Measurements from ENCODE around the gene EML2.
"Not testable (repeated sequence)": the region's sequence is repeated elsewhere in the genome, so short reads cannot be mapped to it uniquely, and the experiment has no call there.

EML2 gene, protein sequence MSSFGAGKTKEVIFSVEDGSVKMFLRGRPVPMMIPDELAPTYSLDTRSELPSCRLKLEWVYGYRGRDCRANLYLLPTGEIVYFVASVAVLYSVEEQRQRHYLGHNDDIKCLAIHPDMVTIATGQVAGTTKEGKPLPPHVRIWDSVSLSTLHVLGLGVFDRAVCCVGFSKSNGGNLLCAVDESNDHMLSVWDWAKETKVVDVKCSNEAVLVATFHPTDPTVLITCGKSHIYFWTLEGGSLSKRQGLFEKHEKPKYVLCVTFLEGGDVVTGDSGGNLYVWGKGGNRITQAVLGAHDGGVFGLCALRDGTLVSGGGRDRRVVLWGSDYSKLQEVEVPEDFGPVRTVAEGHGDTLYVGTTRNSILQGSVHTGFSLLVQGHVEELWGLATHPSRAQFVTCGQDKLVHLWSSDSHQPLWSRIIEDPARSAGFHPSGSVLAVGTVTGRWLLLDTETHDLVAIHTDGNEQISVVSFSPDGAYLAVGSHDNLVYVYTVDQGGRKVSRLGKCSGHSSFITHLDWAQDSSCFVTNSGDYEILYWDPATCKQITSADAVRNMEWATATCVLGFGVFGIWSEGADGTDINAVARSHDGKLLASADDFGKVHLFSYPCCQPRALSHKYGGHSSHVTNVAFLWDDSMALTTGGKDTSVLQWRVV
- 45.0 to 56.1 reads per million in 2 donors for total RNA-seq

DNA sequence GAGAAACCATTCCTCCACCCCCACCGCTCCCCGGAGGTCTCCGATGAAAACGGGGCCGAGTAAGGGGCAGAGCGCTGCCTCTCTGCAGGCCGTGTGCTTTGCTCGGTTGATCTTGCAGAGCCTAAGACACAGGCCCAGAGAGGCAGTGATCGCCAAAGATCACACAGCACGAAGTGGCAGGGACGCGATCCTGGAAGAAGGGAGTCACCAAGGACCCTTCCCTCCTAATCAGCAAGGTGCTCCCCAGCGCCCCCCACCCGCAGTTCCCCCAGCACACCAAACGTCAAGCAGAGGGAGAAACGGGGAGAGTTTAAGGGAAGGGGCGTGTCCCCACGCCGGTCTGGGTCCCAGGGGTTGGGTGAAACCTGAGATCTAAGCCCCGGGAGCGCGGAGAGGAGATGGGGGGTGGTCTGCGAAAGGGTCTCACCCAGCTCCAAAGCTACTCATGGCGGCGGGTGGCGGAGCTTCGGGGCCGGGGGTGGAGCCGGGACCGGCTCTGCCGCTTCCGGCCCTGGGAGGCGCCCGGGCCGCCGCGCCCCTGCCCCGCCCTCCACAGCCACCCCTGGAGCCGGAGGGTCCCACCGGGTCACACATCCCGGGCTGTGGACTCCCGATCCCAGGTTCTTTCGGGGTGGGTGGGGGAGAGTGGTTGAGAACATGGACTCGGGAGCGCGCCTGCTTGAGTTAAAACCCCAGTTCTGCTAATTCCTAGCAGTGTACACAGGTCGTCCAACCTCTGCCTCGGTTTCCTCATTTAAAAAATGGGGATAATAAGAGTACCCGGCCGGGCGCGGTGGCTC lies at the start of gene EML2:
Gene EML2 (minus strand): TSS at position 468 of the 800 bp plus-strand sequence. CDS start 21 bp downstream, at position 447.
- DNase-seq, result peak; percentile 28

DNA sequence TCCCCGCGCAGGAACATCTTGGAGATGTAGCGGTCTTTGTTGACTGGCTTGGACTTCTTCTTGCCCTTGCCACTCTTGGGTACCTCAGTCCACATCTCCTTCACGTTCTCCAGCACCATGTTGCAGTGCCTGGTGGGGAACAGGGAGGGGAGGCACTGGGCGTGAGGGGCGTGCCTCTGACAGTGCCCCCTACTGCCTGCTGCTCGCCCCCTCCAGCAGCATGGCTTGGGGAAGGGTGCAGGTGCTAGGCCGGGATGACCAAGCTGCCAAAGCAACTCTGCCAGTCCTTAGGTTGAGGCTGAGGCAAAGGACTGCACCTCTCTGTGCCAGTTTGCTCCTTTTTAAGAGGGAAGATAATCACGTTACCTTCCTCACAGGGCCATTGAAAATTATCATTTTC lies 48.4 kb upstream of the EML2 start:
- DNase-seq, result no peak

DNA sequence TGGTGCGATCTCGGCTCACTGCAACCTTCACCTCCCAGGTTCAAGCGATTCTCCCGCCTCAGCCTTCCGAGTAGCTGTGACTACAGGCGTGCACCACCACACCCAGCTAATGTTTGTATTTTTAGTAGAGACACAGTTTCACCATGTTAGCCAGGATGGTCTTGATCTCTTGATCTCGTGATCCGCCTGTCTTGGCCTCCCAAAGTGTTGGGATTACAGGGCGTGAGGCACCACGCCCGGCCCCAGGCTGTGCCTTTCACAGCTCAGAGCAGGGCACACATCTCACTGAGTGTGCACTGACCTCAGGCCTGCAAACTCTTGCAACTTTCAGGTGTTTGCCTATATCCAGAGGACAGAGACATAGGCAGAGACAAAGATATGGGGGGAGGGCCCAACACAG lies 45.8 kb upstream of the EML2 start:
- not testable (repeated sequence) for DNase-seq

DNA sequence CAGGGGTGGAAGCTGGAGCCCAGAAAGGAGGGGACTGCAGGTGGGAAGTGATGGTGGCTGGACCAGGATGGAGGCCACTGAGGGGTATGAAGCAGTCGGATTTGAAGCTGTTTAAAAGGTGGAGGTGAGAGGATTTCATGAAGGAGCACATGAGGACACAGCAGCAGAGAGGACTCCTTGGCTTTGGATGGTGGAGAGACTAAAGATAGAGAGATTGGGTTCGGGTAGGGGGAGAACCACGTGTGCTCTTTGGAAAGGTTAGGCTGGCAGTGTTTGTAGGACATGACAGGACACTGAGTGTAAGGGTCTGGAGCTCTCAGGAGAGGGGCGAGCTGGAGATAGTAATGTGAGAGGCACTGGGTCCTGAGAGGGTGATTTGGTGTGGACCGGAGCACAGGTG lies 43.7 kb upstream of the EML2 start:
- DNase-seq, result no peak

DNA sequence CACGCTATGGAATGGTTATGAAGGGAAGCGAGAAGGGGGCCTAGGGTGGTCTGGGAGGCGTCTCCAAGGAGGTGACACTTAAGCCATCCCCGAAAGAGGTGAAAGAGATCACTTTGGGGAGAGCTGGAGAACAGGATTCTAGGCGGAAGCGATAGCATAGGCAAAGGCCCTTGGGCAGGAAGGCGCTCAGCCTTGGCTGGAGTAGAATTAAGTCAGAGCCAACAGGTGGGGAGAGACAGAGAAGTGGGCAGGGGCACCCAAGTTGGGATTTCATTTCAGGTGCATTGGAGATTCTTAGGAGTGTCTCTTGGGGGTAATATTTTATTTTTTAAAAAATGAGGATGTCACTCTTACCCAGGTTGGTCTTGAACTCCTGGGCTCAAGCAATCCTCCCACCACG lies 42.9 kb upstream of the EML2 start:
- DNase-seq, result no peak

DNA sequence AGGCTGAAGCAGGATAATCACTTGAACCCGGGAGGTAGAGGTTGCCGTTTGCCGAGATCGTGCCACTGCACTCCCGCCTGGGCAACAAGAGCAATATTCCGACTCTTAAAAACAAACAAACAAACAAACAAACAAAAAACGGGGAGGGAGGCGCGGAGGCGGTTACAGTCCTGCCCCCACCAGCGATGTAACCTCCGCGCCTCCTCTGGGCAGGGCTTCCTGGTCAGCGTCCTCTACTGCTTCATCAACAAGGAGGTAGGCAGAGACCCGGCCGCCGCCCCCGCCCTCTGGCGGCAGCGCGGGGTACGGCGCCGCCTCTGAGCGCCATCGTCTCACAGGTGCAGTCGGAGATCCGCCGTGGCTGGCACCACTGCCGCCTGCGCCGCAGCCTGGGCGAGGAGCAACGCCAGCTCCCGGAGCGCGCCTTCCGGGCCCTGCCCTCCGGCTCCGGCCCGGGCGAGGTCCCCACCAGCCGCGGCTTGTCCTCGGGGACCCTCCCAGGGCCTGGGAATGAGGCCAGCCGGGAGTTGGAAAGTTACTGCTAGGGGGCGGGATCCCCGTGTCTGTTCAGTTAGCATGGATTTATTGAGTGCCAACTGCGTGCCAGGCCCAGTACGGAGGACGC lies 42.3 kb upstream of the EML2 start:
- peak; percentile 78 for DNase-seq

DNA sequence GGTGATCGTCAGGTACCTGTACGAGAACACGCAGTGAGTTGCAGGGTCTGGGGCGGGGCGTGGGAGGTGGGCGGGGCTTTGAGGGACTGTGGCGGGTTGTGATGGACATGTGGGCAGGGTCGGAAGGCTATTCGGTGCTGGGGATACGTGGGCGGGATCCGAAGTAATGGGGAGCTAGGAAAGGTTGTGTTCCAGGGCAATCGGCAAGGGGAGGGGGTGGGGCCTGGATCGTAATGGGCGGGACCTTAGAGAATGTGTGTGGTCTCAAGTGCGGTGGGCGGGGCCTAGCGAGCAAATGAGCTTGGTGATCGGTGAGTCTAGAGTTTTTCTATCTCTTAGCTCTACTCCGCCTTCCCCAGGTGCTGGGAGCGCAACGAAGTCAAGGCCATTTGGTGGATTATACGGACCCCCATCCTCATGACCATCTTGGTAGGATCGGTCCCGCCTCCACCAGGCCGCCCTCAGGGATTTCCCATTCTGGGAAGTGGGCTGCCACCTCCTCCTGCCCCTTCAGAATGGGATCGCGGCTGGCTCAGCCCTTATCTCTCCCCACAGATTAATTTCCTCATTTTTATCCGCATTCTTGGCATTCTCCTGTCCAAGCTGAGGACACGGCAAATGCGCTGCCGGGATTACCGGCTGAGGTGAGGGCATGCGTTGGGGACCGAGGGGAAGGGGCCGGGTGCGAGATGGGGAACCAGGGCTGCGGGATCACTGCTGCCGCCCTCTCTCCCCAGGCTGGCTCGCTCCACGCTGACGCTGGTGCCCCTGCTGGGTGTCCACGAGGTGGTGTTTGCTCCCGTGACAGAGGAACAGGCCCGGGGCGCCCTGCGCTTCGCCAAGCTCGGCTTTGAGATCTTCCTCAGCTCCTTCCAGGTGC lies 38.4 kb upstream of the EML2 start:
- DNase-seq, result peak; percentile 51

DNA sequence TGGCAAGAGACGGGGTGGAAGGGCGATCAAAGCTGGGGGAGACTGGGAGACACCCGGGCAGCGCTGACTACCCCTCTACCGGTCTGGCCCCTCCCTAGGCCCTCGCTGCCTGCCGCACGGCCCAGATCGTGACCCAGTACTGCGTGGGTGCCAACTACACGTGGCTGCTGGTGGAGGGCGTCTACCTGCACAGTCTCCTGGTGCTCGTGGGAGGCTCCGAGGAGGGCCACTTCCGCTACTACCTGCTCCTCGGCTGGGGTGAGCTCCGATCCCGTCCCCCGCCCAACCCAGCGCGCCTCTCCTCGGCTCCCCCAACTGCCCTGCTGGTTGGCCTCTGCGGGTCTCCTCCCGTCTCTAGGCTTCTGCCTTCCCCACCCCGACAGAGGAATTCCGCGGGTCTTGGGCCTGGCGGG lies 37.7 kb upstream of the EML2 start:
- no peak for DNase-seq

DNA sequence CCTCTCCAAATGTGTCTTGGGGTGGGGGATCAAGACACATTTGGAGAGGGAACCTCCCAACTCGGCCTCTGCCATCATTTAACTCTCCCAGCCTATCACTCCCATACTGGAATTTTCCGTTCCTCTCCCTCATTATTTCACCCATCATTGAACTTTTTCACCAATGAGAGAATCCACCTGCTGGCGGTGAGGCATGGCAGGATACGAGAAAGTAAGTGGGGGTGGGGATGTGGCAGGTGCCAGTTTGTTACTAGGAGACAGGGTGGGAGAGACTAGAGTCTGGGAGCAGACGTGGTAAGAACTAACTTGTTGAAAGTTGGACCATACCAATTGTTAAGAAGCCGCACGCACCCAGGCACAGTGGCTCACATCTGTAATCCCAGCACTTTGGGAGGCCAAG lies 35.7 kb upstream of the EML2 start:
- no peak for DNase-seq

DNA sequence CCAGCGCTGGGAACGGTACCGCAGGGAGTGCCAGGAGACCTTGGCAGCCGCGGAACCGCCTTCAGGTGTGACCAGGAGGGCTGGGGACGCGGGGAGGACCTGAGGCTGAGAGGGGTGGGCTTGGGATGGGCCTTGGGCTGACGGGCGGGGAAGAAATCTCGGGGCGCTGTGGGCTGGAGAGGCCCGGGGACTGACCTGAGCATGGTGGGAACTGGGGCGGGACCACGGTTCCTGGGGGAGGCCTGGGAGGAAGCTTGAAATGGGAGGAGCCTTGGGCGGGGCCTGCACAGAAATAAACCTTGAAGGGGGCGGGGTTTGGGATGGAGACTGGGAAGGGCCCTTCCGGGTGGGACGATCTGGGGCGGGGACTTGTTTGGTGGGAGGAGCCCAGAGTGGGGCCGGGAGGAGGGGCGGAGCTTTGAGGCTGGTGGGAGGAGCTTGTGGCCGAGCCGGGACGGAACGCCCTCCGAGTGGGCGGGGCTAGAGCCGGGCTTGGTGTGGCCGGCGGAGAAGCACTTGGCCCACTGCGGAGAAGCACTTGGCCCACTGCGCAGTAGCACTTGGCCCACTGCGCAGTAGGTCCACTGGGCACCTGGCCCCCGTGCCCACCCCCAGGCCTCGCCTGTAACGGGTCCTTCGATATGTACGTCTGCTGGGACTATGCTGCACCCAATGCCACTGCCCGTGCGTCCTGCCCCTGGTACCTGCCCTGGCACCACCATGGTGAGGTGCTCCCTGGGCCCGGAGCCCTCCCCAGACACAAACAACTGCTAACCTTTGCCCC lies 31.7 kb upstream of the EML2 start:
- DNase-seq, result no peak

DNA sequence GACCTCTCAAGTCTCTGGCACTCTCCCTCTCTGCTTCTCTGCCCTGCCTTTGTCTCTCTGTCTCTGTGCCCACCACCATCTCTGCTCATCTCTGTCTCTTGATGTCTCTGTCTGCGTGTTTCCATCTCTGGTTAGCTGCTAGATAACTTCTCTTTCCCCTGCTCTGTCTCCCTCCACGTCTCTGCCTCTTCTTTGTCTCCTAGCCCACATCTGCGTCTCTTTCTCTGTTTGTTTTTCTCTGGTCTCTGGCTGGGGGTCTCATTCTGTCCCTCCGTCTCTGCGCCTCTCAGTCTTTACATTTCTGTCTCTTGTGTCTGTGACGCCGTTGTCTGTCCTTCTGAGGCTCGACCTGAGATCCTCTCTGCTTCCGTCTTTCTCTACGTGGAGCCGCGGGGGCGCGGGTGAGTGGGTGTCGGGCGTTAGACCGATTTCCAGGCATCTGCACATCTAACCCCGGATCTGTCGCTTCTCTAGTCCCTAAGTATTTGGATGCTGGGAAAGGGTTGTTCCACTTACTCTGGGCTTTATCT lies 29.2 kb upstream of the EML2 start:
- peak; percentile 17 for DNase-seq

DNA sequence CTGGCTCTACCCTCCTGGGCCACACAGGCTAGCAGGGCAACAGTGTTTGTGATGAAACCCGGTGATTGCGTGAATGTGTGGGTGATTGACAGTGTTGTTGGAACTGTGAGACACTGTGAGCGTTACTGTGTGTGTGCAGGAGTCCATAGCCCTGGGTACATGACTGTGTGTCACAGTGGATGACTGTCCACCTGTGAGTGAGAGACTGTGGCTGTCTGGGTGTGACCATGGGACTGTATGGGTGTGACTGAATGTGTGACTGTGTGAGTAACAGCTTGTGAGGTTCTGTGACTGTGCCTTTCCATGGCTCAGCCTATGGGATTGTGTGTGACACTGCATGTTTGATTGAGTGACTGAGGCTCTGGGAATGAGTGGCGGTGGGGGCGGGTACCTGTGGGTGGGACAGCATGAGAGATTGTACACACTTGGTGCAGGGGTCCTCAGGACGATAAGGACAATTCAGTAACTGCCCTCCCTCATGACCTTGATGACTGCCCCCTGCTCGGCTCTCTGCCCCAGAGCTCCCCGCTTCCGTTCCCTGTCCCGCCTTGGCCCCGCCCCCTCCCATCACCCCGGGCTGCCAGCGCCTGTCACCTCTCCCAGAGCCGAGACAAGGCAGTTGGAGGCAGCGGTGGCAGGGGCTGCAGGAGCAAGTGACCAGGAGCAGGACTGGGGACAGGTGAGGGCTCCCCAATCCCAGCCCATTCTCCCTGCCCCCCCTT lies 28.6 kb upstream of the EML2 start, which contains the start of gene GIPR:
Gene GIPR (plus strand): TSS at position 602 of the 722 bp plus-strand sequence. CDS start 1,300 bp downstream, outside the sequence.
- DNase-seq, result peak; percentile 49

DNA sequence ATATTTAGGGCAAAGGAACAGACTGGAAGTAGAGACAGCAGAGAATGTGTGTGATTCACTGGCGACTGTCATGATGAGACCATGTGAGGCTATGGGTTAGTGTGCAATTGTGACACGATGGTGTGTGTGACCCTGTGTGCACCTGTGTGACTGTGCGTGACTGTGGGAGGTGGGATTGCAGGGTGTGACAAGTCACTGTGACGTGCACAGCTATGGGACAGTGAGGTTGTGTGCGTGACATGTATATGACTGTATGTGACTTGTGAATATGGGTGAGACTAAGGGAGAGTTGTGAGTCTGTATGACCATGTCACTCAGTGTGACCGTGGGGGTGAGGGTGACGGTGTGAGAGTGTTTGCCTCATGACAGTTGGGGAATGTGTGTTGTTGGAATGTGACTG lies 25.4 kb upstream of the EML2 start:
- DNase-seq, result no peak

DNA sequence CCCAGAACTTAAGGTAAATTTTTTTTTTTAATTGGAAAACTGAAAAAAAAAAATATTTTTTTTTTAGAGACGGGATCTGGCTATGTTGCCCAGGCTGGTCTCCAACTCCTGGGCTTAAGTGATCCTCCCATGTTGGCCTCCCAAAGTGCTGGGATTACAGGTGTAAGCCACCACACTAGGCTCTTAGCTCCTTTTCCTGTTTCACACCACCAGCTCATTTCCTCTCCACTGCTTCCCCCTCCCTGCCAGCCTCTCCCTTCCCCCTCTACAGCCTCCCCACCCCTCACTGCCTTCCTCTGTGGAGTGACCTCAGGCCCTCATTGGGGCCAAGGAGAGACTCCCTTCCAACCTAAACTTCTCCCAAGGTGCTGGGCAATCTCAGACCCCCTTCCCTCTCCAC lies 24.6 kb upstream of the EML2 start:
- DNase-seq, result no peak

DNA sequence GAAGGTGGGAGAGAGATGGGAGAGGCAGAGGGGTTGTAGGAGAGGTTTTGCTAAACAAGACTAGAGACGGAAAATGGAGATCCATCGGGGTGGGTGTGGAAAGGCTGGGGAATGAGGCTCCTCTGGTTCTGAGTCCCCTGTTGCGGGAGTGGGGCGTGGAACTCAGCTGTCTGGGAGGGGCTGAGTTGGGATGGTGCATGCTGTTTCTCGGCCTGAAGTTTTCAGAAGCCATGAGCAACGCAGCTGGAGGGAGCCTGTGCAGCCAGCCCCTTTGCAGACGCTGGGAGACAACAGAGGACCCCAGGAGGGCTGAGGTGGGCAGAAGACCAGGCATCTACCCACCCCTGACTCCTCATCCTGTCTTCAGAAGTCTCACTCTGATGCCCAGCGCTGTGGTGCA lies 21.4 kb upstream of the EML2 start:
- no peak for DNase-seq

DNA sequence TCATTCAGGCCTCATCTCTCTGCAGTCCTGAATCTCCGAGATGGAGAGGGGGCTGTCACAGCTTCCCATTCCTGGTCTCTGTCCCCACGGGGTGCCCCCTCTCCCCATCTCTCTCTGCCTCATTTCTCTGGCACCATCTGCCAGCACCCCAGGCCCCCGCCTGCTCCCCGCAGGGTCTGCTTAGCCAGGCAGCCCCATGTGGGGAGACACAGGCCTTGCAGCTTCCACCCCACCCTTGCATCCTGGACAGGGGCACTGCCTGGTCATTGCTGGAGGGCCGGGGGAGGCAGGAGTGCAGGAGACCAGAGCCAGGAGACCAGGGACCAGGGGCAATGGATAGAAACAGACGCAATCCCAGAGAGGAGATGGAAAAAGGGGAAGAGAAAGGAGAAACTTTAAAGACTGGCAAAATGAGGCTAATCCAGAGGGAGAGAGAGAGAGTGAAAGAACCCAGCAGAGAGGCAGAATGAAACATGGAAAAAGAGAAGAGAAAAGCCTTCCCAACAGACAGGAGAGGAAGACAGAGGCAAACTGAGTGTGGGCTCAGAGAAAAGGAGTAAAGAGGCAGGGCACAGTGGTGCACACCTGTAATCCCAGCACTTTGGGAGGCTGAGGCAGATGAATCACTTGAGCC lies 20.0 kb upstream of the EML2 start:
- no peak for DNase-seq

DNA sequence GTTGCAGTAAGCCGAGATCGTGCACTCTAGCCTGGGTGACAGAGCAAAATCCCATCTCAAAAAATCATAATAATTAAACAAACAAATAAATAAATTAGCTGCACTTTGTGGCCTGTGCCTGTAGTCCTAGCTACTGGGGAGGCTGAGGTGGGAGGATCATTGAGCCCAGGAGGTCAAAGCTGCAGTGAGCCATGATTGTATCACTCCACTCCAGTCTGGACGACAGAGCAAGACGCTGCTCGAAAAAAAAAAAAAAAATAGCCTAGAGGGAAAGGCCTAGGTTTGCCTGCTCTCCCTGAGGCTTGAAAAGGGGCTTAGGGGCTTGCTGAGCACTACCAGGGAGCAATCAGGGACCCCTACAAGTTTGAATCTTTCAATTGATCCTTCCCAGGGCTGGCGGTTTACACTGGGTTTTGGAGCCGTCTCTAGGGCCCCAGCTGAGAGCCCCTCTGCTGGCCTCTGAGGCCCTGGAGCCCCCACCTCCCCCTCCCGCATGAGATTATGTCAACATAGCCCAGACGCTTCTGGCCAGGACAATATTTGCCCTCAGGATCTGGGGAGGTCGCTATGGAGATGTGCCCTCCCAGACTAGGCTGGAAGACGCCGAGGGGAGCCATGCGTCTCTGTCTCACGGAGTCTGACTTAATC lies 18.4 kb upstream of the EML2 start:
- no peak for DNase-seq

DNA sequence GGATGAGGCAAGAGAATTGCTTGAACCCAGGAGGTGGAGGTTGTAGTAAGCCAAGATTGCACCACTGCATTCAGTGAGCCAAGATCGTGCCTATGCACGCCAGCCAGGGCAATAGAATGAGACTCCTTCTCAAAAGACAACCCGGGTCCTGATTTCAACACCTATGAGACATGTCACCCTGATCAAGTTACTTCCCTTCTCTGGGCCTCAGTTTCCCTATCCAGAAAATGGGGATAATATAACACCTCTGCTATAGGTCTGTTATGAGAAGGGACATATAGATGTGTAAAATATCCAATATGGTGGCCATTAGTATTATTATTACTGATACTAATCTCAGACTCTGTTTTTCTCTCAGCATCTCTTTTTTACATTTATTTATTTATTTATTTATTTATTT lies 15.9 kb upstream of the EML2 start:
- DNase-seq, result no peak

DNA sequence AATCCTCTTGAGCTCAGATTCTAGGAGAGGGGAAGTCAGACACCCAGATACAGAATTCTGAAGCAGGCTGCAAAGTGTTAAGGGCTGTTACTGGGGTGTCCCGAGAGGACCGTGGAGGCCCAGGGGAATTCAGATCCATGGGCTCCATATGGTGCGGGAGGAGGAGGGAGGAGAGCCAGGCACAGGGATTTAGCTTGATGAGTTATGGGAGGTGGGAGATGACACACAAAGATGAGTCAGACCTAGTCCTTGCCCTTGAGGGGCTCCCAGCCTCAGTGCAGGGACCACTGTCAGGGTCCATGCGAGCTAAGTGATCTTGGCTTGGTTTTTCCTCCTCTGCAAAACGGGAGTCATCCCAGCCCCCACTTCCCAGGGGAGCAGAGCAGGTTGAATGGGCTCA lies 14.4 kb upstream of the EML2 start:
- no peak for DNase-seq

Measured in activated gamma-delta T cell (primary cell).